Osteoblast (primary cell): ENCODE measurements around the gene MUC2. TPM values are rescaled to one million over a fixed set of nuclear protein-coding genes. Genes with fewer than 3 reads are reported as not detected.

Experiments
- DNase-seq: peaks from one replicate; pipeline ENCODE4 v3.0.0; 2011; ENCODE audit warnings: low spot score, mixed read lengths; ENCODE audit not compliant: insufficient read length; ENCODE audit errors: missing footprints
- H2AFZ ChIP-seq: 2 replicates; pipeline ENCODE4 v1.6.0; 2011; ENCODE audit warnings: mild to moderate bottlenecking, low read length
- H3K27ac ChIP-seq: 2 replicates; pipeline ENCODE4 v1.5.1; 2011; ENCODE audit warnings: mild to moderate bottlenecking, low read depth, low read length, moderate library complexity
- H3K27me3 ChIP-seq: 2 replicates; pipeline ENCODE4 v1.6.0; 2012; ENCODE audit warnings: mild to moderate bottlenecking, control low read depth, inconsistent platforms, low read length, moderate library complexity; ENCODE audit not compliant: insufficient read depth
- H3K36me3 ChIP-seq: 2 replicates; pipeline ENCODE4 v1.5.1; 2011; ENCODE audit warnings: mild to moderate bottlenecking, low read length, control low read depth, moderate library complexity; ENCODE audit not compliant: insufficient read depth
- H3K4me1 ChIP-seq: 2 replicates; pipeline ENCODE4 v1.5.1; 2011; ENCODE audit warnings: mild to moderate bottlenecking, low read length, control low read depth, moderate library complexity; ENCODE audit not compliant: insufficient read depth
- H3K4me2 ChIP-seq: 2 replicates; pipeline ENCODE4 v1.6.0; 2011; ENCODE audit warnings: mild to moderate bottlenecking, low read length; ENCODE audit not compliant: insufficient read depth
- H3K4me3 ChIP-seq: fragments of 200-600 bp; sonication (generic); 3 replicates; pipeline ENCODE4 v1.5.1; 2012; ENCODE audit warnings: mild to moderate bottlenecking, low read length, inconsistent platforms; ENCODE audit not compliant: insufficient read depth
- H3K79me2 ChIP-seq: 2 replicates; pipeline ENCODE4 v1.6.0; 2012; ENCODE audit warnings: mild to moderate bottlenecking, low read length, control low read depth, inconsistent platforms; ENCODE audit not compliant: insufficient read depth
- H3K9me3 ChIP-seq: 2 replicates; pipeline ENCODE4 v1.5.1; 2011; ENCODE audit warnings: low read depth, low read length, control low read depth
- H4K20me1 ChIP-seq: 2 replicates; pipeline ENCODE4 v1.6.0; 2012; ENCODE audit warnings: mild to moderate bottlenecking, low read length, control low read depth; ENCODE audit not compliant: insufficient read depth
- CTCF ChIP-seq: IDR thresholded peaks from 2 replicates; pipeline ENCODE4 v1.5.1; 2011; ENCODE audit warnings: mild to moderate bottlenecking, low read depth, low read length, moderate library complexity; ENCODE audit errors: extremely low read depth
- total RNA-seq: library from RNA; depleted of rRNA; stranded (reverse); fragments of >200 nt; gene quantifications from 2 replicates; pipeline ENCODE4 v1.2.3, GENCODE V29; 2012

The MUC2 gene
- total RNA-seq, 1 donor: not detected

DNA sequence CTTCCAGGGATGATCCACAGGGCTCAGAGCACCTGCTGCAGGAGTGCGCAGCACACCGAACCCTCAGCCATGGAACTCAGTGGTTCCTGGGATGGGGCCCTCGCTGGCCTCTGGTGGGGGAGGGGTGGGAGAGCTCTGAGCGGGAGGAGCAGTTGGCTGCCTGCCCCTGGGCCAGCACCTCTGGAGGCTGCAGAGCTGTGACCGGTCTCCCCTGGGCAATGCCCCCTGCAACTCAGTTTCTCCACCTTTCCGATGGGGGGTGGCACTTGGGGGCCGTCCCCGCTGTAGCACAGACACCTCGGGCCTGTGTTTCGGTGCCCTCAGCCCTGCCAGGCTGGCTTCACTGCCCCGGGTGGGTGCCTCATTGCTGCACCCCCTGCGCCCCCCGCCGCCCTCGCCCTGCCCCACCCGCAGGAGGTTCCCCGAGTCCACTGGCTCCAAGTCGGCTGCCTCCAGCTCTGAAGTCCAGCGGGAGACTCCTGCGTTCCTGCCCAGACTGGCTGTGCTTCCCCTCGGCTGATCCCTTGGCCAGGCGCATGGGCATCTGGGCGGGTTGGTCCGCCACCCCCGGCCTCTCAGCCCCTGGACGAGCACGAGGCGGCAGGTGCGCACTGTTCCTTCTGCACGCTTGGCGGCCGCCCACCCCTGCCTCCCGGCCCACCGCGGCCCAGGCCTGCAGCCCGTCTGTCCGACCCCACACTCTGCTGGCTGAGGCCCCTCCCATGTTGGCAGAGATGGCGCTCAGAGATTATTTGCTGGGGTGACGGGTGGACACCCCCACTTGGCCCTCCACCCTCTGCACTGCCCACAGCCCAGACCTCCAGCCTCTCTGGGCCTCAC lies 40.0 kb upstream of the MUC2 start:
- Histone ChIP-seq H3K4me3 (no peak overlapping the region), H4K20me1 (no peaks in the 10 kb centered on the region), H3K27me3 (no peaks in the 10 kb centered on the region), H3K79me2 (no peaks in the 10 kb centered on the region), H3K27ac (no peak overlapping the region), H3K4me1 (no peaks in the 10 kb centered on the region), H3K4me2 (no peak overlapping the region), H3K36me3 (no peaks in the 10 kb centered on the region), H2AFZ (no peak overlapping the region), H3K9me3 (no peaks in the 10 kb centered on the region)
- DNase-seq: no peak
- TF ChIP-seq CTCF: no peak

DNA sequence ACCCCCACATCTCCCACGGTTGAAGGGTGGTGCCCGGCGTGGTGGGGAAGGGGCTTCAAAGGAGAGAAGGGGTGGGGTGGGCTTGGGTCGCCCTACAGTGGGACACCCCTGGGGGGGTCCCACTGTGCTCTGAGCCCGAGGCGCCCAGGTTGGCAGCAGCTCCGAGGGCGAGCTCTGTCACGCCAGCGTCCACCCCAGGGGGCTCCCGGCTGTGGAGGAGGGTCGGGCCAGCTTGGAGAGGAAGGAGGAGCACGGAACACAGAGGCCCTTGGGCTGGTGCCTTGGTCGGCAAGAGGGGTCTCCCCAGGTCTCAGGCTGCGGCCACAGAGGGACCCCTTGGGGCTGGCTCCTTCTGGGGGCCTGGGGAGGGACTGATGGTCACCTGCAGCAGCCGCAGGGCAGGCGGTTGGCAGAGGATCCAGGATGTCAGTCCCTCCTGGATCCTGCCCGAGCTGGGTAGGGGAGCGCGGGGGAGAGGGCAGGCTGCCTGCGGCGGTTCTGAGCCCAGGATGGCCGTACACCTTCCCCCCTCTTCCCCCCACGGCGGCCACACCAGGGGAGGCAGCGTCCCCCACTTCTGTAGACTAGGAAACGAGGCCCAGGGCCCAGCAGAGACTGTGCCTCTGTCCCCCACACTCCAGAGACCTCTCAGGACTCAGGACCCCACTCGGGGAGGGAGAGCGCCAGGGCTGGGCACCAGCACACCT lies 38.9 kb upstream of the MUC2 start:
- Histone ChIP-seq H4K20me1 (no peaks in the 10 kb centered on the region), H3K9me3 (no peaks in the 10 kb centered on the region), H3K36me3 (no peaks in the 10 kb centered on the region), H2AFZ (no peak overlapping the region), H3K27me3 (no peaks in the 10 kb centered on the region), H3K4me3 (no peak overlapping the region), H3K4me2 (no peak overlapping the region), H3K4me1 (peaks cover 2% of the 10 kb centered on the region), H3K27ac (no peak overlapping the region), H3K79me2 (no peaks in the 10 kb centered on the region)
- TF ChIP-seq CTCF: no peak
- DNase-seq: no peak

GRCh38 chr11:1036303-1036923 lies 38.3 kb upstream of the MUC2 start, which contains the start of gene MUC6:
TSS of gene MUC6 (minus strand) at chr11:1036718. CDS start at chr11:1036655, 63 bp downstream.
- no peaks in the 10 kb centered on the region for H4K20me1 ChIP-seq
- no peaks in the 10 kb centered on the region for H3K27me3 ChIP-seq
- H3K79me2 ChIP-seq: no peaks in the 10 kb centered on the region
- peaks cover 2% of the 10 kb centered on the region for H3K4me1 ChIP-seq
- H3K4me2 ChIP-seq: no peak within 1 kb of the TSS
- no peak for TF ChIP-seq CTCF
- H3K36me3 ChIP-seq: no peaks in the 10 kb centered on the region
- H3K4me3 ChIP-seq: no peak within 1 kb of the TSS
- H2AFZ ChIP-seq: no peak within 1 kb of the TSS
- H3K9me3 ChIP-seq: no peaks in the 10 kb centered on the region
- no peak for DNase-seq
- no peak within 1 kb of the TSS for H3K27ac ChIP-seq

GRCh38 chr11:1036931-1037330 lies 37.7 kb upstream of the MUC2 start:
- Histone ChIP-seq H2AFZ (no peak overlapping the region), H3K27ac (no peak overlapping the region), H3K27me3 (no peaks in the 10 kb centered on the region), H3K36me3 (no peaks in the 10 kb centered on the region), H4K20me1 (no peaks in the 10 kb centered on the region), H3K4me2 (no peak overlapping the region), H3K79me2 (no peaks in the 10 kb centered on the region), H3K9me3 (no peaks in the 10 kb centered on the region), H3K4me1 (peaks cover 2% of the 10 kb centered on the region), H3K4me3 (no peak overlapping the region)
- TF ChIP-seq CTCF: no peak
- DNase-seq: no peak
